ENCODE measurements around the gene RSF1.
"Not testable (repeated sequence)": the region's sequence is repeated elsewhere in the genome, so short reads cannot be mapped to it uniquely, and the experiment has no call there.

Gene RSF1

GRCh38 chr11:77820565-77821348, at the start of gene RSF1, which contains the start of gene AAMDC:
RSF1 (minus strand) TSS chr11:77820722; CDS start chr11:77820714, 8 bp downstream.
AAMDC (plus strand) TSS chr11:77821144; CDS start chr11:77842497, 21,353 bp downstream.
- peak; percentile 97 for DNase-seq (ENCODE audit: low spot score)

- no peak for DNase-seq (ENCODE audit: low spot score)
Measured at GRCh38 chr11:77868744-77869143, 48.2 kb upstream of the RSF1 start.

- no peak for DNase-seq (ENCODE audit: low spot score)
Measured at GRCh38 chr11:77866336-77866735, 45.8 kb upstream of the RSF1 start.

GRCh38 chr11:77865805-77866204, 45.3 kb upstream of the RSF1 start:
- DNase-seq (ENCODE audit: low spot score) = peak; percentile 43

GRCh38 chr11:77861444-77861843, 40.9 kb upstream of the RSF1 start:
- DNase-seq (ENCODE audit: low spot score) = not testable (repeated sequence)

- not testable (repeated sequence) for DNase-seq (ENCODE audit: low spot score)
Measured at GRCh38 chr11:77857906-77858457, 37.5 kb upstream of the RSF1 start.

- DNase-seq (ENCODE audit: low spot score) = no peak
Measured at GRCh38 chr11:77854838-77855237, 34.3 kb upstream of the RSF1 start.

- no peak for DNase-seq (ENCODE audit: low spot score)
Measured at GRCh38 chr11:77851503-77851902, 31.0 kb upstream of the RSF1 start.

GRCh38 chr11:77843700-77844099, 23.2 kb upstream of the RSF1 start:
- not testable (repeated sequence) for DNase-seq (ENCODE audit: low spot score)

- peak; percentile 11 for DNase-seq (ENCODE audit: low spot score)
Measured at GRCh38 chr11:77842441-77843121, 22.1 kb upstream of the RSF1 start.

GRCh38 chr11:77833302-77833701, 12.8 kb upstream of the RSF1 start:
- DNase-seq (ENCODE audit: low spot score) = no peak

- DNase-seq (ENCODE audit: low spot score) = no peak
Measured at GRCh38 chr11:77828926-77829325, 8.4 kb upstream of the RSF1 start.

- peak; percentile 64 for DNase-seq (ENCODE audit: low spot score)
Measured at GRCh38 chr11:77823775-77824174, 3.3 kb upstream of the RSF1 start.

- DNase-seq (ENCODE audit: low spot score) = not testable (repeated sequence)
Measured at GRCh38 chr11:77822126-77822525, 1.6 kb upstream of the RSF1 start.

GRCh38 chr11:77821349-77821851, 878 bp upstream of the RSF1 start:
- DNase-seq (ENCODE audit: low spot score) = peak; percentile 55

- peak; percentile 60 for DNase-seq (ENCODE audit: low spot score)
Measured at GRCh38 chr11:77819921-77820564, 479 bp downstream of the RSF1 start.

- DNase-seq (ENCODE audit: low spot score) = peak; percentile 91
Measured at GRCh38 chr11:77819411-77819920, 1.1 kb downstream of the RSF1 start.

- DNase-seq (ENCODE audit: low spot score) = no peak
Measured at GRCh38 chr11:77815459-77815858, 5.1 kb downstream of the RSF1 start.

GRCh38 chr11:77814848-77815247, 5.7 kb downstream of the RSF1 start:
- DNase-seq (ENCODE audit: low spot score) = no peak

GRCh38 chr11:77813256-77813655, 7.3 kb downstream of the RSF1 start:
- DNase-seq (ENCODE audit: low spot score) = no peak

- DNase-seq (ENCODE audit: low spot score) = no peak
Measured at GRCh38 chr11:77806993-77807392, 13.5 kb downstream of the RSF1 start.

- DNase-seq (ENCODE audit: low spot score) = no peak
Measured at GRCh38 chr11:77806415-77806814, 14.1 kb downstream of the RSF1 start.
